PFSK-1 (cell line): ENCODE results near the gene LBHD1.

Source experiments
- FOXP2 ChIP-seq: optimal IDR thresholded peaks from 2 replicates; pipeline ENCODE3; 2011; ENCODE audit warnings: borderline replicate concordance, control low read depth, inconsistent platforms; ENCODE audit not compliant: insufficient read depth; ENCODE audit errors: extremely low read length, extremely low read depth
- POLR2AphosphoS5 ChIP-seq: IDR thresholded peaks from 2 replicates; pipeline ENCODE4 v1.6.1; 2012; ENCODE audit warnings: low read depth, mild to moderate bottlenecking, control low read depth, low read length, moderate library complexity
- REST ChIP-seq, 2 experiments: IDR thresholded peaks; 2 replicates each; pipeline versions ENCODE4 v1.6.1 to v1.8.0; 2011 to 2012; ENCODE audit warnings: low read depth in 2 of 2, low read length in 2 of 2, control low read depth in 1 of 2, inconsistent platforms in 1 of 2, mild to moderate bottlenecking in 1 of 2, moderate library complexity in 1 of 2; ENCODE audit not compliant: insufficient read depth in 1 of 2
- SIN3A ChIP-seq: IDR thresholded peaks from 2 replicates; pipeline ENCODE4 v1.6.1; 2012; ENCODE audit warnings: mild to moderate bottlenecking, low read length, moderate library complexity, borderline replicate concordance; ENCODE audit not compliant: insufficient read depth
- TAF1 ChIP-seq: IDR thresholded peaks from 2 replicates; pipeline ENCODE4 v1.6.1; 2012; ENCODE audit warnings: low read length, control low read depth, borderline replicate concordance; ENCODE audit not compliant: insufficient read depth

GRCh38 chr11:62669420-62670161 is 2.5 kb downstream of the LBHD1 start:
- TF ChIP-seq SIN3A: no peak
- no peak for TF ChIP-seq REST (IDR thresholded peaks at IDR 0.05; ENCODE audit: insufficient read depth in 1 of 2, low read depth in 2 of 2, low read length in 2 of 2)
- no peak for TF ChIP-seq POLR2AphosphoS5
- no peak for TF ChIP-seq TAF1
- TF ChIP-seq FOXP2: no peak
